OCI-LY3 (cell line): ENCODE data around the gene MEIOC.

Source experiments
- EZH2phosphoT487 ChIP-seq: fragments of 200-600 bp; shearing (Covaris generic); IDR thresholded peaks from 2 replicates; pipeline ENCODE4 v1.6.1; 2018; ENCODE audit warnings: antibody characterized with exemption, mixed run types, low read depth
- TF ChIP-seq, protein P1 (sequence below): fragments of 200-600, 300-600 bp; sonication (generic); IDR thresholded peaks from 2 replicates; pipeline ENCODE4 v1.5.1; 2014; ENCODE audit warnings: antibody characterized with exemption, low read length, low read depth

DNA sequence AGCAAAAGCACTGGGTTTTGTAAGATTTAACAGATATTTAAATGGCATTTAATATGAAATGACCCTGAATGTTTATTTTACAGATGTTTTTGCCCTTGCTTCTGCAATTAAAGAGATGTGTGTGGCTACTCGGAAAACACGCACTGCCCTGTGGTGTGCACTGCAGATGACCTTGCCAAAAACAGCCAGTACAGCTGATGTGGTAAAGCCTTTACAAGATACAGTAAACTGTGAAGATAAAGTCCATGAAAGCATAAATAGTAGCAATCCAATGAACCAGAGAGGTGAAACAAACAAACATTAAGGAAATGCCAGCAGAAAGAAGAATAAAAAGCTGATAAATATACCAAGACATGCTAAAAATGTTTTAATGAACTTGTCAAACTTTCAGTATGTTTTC lies 17.6 kb downstream of the MEIOC start:
- TF ChIP-seq, protein P1, sequence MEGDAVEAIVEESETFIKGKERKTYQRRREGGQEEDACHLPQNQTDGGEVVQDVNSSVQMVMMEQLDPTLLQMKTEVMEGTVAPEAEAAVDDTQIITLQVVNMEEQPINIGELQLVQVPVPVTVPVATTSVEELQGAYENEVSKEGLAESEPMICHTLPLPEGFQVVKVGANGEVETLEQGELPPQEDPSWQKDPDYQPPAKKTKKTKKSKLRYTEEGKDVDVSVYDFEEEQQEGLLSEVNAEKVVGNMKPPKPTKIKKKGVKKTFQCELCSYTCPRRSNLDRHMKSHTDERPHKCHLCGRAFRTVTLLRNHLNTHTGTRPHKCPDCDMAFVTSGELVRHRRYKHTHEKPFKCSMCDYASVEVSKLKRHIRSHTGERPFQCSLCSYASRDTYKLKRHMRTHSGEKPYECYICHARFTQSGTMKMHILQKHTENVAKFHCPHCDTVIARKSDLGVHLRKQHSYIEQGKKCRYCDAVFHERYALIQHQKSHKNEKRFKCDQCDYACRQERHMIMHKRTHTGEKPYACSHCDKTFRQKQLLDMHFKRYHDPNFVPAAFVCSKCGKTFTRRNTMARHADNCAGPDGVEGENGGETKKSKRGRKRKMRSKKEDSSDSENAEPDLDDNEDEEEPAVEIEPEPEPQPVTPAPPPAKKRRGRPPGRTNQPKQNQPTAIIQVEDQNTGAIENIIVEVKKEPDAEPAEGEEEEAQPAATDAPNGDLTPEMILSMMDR: no peak
- no peak for TF ChIP-seq EZH2phosphoT487
